ENCODE data around the gene HCN4.
"Not testable (repeated sequence)": the region's sequence is repeated elsewhere in the genome, so short reads cannot be mapped to it uniquely, and the experiment has no call there.

Gene HCN4

GRCh38 chr15:73305331-73306211 is 63.2 kb downstream of the HCN4 start:
- TF ChIP-seq, protein P1, sequence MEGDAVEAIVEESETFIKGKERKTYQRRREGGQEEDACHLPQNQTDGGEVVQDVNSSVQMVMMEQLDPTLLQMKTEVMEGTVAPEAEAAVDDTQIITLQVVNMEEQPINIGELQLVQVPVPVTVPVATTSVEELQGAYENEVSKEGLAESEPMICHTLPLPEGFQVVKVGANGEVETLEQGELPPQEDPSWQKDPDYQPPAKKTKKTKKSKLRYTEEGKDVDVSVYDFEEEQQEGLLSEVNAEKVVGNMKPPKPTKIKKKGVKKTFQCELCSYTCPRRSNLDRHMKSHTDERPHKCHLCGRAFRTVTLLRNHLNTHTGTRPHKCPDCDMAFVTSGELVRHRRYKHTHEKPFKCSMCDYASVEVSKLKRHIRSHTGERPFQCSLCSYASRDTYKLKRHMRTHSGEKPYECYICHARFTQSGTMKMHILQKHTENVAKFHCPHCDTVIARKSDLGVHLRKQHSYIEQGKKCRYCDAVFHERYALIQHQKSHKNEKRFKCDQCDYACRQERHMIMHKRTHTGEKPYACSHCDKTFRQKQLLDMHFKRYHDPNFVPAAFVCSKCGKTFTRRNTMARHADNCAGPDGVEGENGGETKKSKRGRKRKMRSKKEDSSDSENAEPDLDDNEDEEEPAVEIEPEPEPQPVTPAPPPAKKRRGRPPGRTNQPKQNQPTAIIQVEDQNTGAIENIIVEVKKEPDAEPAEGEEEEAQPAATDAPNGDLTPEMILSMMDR (IDR thresholded peaks at IDR 0.05): peak; percentile 75
- TF ChIP-seq ZFX (IDR thresholded peaks at IDR 0.05; ENCODE audit: borderline replicate concordance): no peak

DNA sequence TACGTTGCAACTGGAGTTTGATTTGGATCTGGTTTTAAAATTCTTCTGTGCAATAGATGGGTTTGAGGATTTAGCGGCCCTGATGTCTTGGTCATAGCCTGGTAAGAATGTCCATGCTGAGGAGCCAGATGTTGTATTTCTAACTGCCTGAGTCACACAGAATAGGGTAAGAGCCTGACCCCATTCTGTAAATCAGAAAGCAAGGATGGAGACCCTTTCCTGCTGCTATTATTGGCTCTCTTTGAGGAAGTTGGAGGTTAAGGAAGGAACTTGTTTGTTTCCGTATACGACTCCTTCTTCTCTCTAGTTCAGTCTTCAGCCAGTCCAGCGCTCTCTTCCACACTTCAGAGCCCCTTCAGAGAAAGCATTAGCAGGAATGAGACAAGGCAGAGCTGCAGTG is 65.1 kb downstream of the HCN4 start:
- TF ChIP-seq, protein P1 (IDR thresholded peaks at IDR 0.05): no peak
- TF ChIP-seq ZFX (IDR thresholded peaks at IDR 0.05; ENCODE audit: borderline replicate concordance): no peak
- no peak overlapping the region for H3K27ac ChIP-seq

More at GRCh38 chr15:73305331-73306211, 63.2 kb downstream of the HCN4 start:
- no peak overlapping the region for H3K27ac ChIP-seq

- not testable (repeated sequence) for H3K27ac ChIP-seq
Observed at GRCh38 chr15:73300286-73300685, 68.5 kb downstream of the HCN4 start.

DNA sequence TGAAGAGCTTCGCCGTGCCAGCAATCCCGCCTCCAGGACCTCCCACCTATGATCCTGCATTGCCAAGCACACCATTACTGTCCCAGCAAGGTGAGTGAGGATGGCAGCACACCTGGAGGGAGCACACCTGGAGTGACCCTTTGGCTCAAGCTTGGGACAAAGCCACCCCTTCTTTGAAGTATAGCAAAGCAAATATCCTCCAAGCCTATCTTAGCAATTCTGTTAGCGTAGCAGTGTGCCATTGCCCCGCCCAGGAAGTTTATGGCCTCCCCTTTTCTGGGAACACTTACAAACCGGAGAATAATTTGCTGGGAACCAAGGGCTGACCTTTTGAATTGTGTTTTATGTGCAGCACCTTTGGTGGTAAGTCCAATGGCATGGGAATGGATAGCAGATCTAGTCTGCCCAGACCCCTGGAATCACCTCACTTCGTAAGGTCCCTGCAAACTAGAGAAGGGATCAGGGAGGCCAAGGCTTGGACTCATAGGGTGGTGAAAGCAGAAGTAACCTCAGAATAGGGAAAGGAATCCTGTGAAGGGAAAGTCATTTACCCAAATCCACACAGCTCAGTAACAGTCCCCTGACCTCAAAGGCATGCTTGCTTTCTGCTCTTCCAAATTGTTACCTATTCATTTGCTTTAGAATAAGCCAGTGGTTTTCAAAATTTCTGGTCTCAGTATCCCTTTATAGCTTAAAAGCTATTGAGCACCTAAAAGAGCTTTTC is 70.1 kb downstream of the HCN4 start:
- H3K27ac ChIP-seq: no peak overlapping the region
- no peak for TF ChIP-seq ZFX (IDR thresholded peaks at IDR 0.05; ENCODE audit: borderline replicate concordance)
- TF ChIP-seq, protein P1 (IDR thresholded peaks at IDR 0.05): no peak

GRCh38 chr15:73296609-73297353 is 72.0 kb downstream of the HCN4 start:
- no peak overlapping the region for H3K27ac ChIP-seq
- TF ChIP-seq, protein P1 (IDR thresholded peaks at IDR 0.05): no peak
- TF ChIP-seq ZFX (IDR thresholded peaks at IDR 0.05; ENCODE audit: borderline replicate concordance): no peak

- TF ChIP-seq ZFX (IDR thresholded peaks at IDR 0.05; ENCODE audit: borderline replicate concordance): no peak
- TF ChIP-seq, protein P1 (IDR thresholded peaks at IDR 0.05): no peak
- H3K27ac ChIP-seq: no peak overlapping the region
Observed at GRCh38 chr15:73295630-73296286, 73.0 kb downstream of the HCN4 start.

- TF ChIP-seq, protein P1 (IDR thresholded peaks at IDR 0.05): no peak
- no peak for TF ChIP-seq ZFX (IDR thresholded peaks at IDR 0.05; ENCODE audit: borderline replicate concordance)
- H3K27ac ChIP-seq: no peak overlapping the region
Observed at GRCh38 chr15:73293773-73294172, 75.0 kb downstream of the HCN4 start.
